OCI-LY1 (cell line): ENCODE results near the gene ZFHX3.

Experiments
- EZH2 ChIP-seq: fragments of 200-600 bp; sonication (generic), shearing (Covaris generic); IDR thresholded peaks from 2 replicates; pipeline ENCODE4 v1.8.0; 2017; ENCODE audit warnings: borderline replicate concordance, mixed run types, mild to moderate bottlenecking, antibody characterized with exemption, low read length, moderate library complexity, mixed read lengths
- TF ChIP-seq, protein P1 (sequence below): fragments of 200-600 bp; sonication (generic), shearing (Covaris generic); IDR thresholded peaks from 2 replicates; pipeline ENCODE4 v1.5.1; 2017; ENCODE audit warnings: mild to moderate bottlenecking, antibody characterized with exemption, low read length, moderate library complexity, mixed read lengths

DNA sequence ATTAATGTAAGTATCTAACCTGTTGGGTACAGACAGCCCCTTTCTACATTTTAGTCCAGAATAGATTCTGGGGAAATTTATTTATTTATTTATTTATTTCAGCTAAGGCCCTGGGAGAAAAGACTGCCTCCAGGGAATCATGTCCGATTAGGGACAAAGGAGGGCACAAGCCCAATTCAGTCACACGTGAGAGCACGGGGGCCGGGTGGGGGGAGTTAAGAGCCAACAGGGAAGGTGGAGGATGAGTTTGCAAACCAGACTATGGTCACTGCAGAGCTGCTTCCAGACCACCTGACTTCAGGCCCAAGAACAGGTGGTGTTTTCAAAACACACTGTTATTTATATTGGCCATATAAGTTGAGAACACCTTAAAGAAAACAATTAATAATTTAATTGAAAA is 1.6 kb upstream of the ZFHX3 start:
- TF ChIP-seq, protein P1, sequence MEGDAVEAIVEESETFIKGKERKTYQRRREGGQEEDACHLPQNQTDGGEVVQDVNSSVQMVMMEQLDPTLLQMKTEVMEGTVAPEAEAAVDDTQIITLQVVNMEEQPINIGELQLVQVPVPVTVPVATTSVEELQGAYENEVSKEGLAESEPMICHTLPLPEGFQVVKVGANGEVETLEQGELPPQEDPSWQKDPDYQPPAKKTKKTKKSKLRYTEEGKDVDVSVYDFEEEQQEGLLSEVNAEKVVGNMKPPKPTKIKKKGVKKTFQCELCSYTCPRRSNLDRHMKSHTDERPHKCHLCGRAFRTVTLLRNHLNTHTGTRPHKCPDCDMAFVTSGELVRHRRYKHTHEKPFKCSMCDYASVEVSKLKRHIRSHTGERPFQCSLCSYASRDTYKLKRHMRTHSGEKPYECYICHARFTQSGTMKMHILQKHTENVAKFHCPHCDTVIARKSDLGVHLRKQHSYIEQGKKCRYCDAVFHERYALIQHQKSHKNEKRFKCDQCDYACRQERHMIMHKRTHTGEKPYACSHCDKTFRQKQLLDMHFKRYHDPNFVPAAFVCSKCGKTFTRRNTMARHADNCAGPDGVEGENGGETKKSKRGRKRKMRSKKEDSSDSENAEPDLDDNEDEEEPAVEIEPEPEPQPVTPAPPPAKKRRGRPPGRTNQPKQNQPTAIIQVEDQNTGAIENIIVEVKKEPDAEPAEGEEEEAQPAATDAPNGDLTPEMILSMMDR, result no peak
- TF ChIP-seq EZH2, result no peak
